NB4 (cell line): ENCODE data around the gene MBIP.

Experiments used
- DNase-seq: peaks from one replicate; pipeline ENCODE4 v3.0.0; 2010; ENCODE audit warnings: low read depth
- H3K4me3 ChIP-seq: one replicate; pipeline ENCODE4 v1.5.1; 2011; ENCODE audit warnings: mild to moderate bottlenecking, low read depth, low read length, moderate library complexity
- CTCF ChIP-seq: IDR thresholded peaks from one replicate; pipeline ENCODE4 v1.5.1; 2012; ENCODE audit warnings: low read depth, low read length
- MAX ChIP-seq: IDR thresholded peaks from 2 replicates; pipeline ENCODE4 v1.6.1; 2011; ENCODE audit warnings: low read depth, low read length
- MYC ChIP-seq: IDR thresholded peaks from 2 replicates; pipeline ENCODE4 v1.6.1; 2011; ENCODE audit warnings: low read depth, low read length
- POLR2A ChIP-seq: IDR thresholded peaks from 2 replicates; pipeline ENCODE4 v1.6.1; 2011; ENCODE audit warnings: mild to moderate bottlenecking; ENCODE audit not compliant: insufficient read length; ENCODE audit errors: extremely low read depth

The MBIP gene

GRCh38 chr14:36279306-36280190, 40.9 kb downstream of the MBIP start:
- no peak for DNase-seq
- TF ChIP-seq CTCF = no peak
- no peak overlapping the region for H3K4me3 ChIP-seq

GRCh38 chr14:36275741-36276140, 44.7 kb downstream of the MBIP start:
- TF ChIP-seq CTCF (no peak), MYC (no peak), MAX (no peak), POLR2A (no peak)
- no peak overlapping the region for H3K4me3 ChIP-seq
- DNase-seq = no peak

- DNase-seq = no peak
- TF ChIP-seq POLR2A = no peak
- TF ChIP-seq MAX = no peak
- TF ChIP-seq CTCF = no peak
- no peak for TF ChIP-seq MYC
- H3K4me3 ChIP-seq = no peak overlapping the region
These were observed 48.2 kb downstream of the MBIP start for GRCh38 chr14:36271939-36272907.

GRCh38 chr14:36271222-36271621, 49.2 kb downstream of the MBIP start:
- H3K4me3 ChIP-seq = no peak overlapping the region
- peak; percentile 3 for DNase-seq
- TF ChIP-seq MAX (peak; percentile 29; the same call in 1 of the 2 replicates), POLR2A (no peak)

- H3K4me3 ChIP-seq = no peak overlapping the region
- no peak for DNase-seq
- TF ChIP-seq POLR2A = no peak
- TF ChIP-seq MYC = no peak
- no peak for TF ChIP-seq CTCF
- no peak for TF ChIP-seq MAX
These were observed 50.2 kb downstream of the MBIP start for GRCh38 chr14:36270191-36270590.

GRCh38 chr14:36268121-36268520, 52.3 kb downstream of the MBIP start:
- no peak for TF ChIP-seq POLR2A
- TF ChIP-seq CTCF = no peak
- TF ChIP-seq MYC = no peak
- TF ChIP-seq MAX = no peak
- DNase-seq = no peak
- H3K4me3 ChIP-seq = no peak overlapping the region
